BE2C (cell line): Measurements from ENCODE around the gene ITGA4.
A peak's percentile ranks its signal among the peaks of the same experiment; 100 is the strongest.

Source experiments
- DNase-seq: peaks from one replicate; pipeline ENCODE4 v3.0.0-alpha.2; 2020
- H3K27me3 ChIP-seq: fragments of 250-450 bp; sonication (Bioruptor Pico); 2 replicates; pipeline ENCODE4 v1.5.1; 2020; ENCODE audit warnings: mild to moderate bottlenecking
- H3K36me3 ChIP-seq: fragments of 250-450 bp; sonication (Bioruptor Pico); 2 replicates; pipeline ENCODE4 v1.5.1; 2020; ENCODE audit warnings: mild to moderate bottlenecking
- H3K4me1 ChIP-seq: fragments of 250-450 bp; sonication (Bioruptor Pico); 2 replicates; pipeline ENCODE4 v1.5.1; 2020
- H3K4me3 ChIP-seq: 2 replicates; pipeline ENCODE4 v1.5.1; 2011; ENCODE audit warnings: low read depth, low read length
- H3K9me3 ChIP-seq: fragments of 250-450 bp; sonication (Bioruptor Pico); 2 replicates; pipeline ENCODE4 v1.5.1; 2020
- CTCF ChIP-seq: IDR thresholded peaks from 2 replicates; pipeline ENCODE4 v1.5.1; 2012; ENCODE audit warnings: mild to moderate bottlenecking, low read depth, low read length

Gene ITGA4

GRCh38 chr2:181454686-181455450 is 2.3 kb upstream of the ITGA4 start:
- no peak overlapping the region for H3K4me3 ChIP-seq
- H3K27me3 ChIP-seq, result peaks cover 17% of the 10 kb centered on the region
- H3K36me3 ChIP-seq, result no peaks in the 10 kb centered on the region
- TF ChIP-seq CTCF, result no peak
- DNase-seq, result no peak
- no peaks in the 10 kb centered on the region for H3K4me1 ChIP-seq
- no peaks in the 10 kb centered on the region for H3K9me3 ChIP-seq

DNA sequence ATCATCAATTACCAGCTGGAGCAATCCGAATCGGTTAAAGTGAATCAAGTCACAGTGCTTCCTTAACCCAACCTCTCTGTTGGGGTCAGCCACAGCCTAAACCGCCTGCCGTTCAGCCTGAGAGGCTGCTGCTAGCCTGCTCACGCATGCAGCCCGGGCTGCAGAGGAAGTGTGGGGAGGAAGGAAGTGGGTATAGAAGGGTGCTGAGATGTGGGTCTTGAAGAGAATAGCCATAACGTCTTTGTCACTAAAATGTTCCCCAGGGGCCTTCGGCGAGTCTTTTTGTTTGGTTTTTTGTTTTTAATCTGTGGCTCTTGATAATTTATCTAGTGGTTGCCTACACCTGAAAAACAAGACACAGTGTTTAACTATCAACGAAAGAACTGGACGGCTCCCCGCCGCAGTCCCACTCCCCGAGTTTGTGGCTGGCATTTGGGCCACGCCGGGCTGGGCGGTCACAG is 496 bp upstream of the ITGA4 start:
- H3K27me3 ChIP-seq, result peaks cover 17% of the 10 kb centered on the region
- TF ChIP-seq CTCF, result no peak
- H3K36me3 ChIP-seq, result no peaks in the 10 kb centered on the region
- peak; percentile 2 for DNase-seq
- no peaks in the 10 kb centered on the region for H3K9me3 ChIP-seq
- H3K4me1 ChIP-seq, result no peaks in the 10 kb centered on the region
- H3K4me3 ChIP-seq, result peak overlapping the region; percentile 38

GRCh38 chr2:181457741-181458425 is 697 bp downstream of the ITGA4 start:
- Histone ChIP-seq H3K9me3 (no peaks in the 10 kb centered on the region), H3K27me3 (peaks cover 17% of the 10 kb centered on the region), H3K4me3 (peak overlapping the region; percentile 38), H3K36me3 (no peaks in the 10 kb centered on the region), H3K4me1 (no peaks in the 10 kb centered on the region)
- DNase-seq, result peak; percentile 5
- TF ChIP-seq CTCF, result no peak

DNA sequence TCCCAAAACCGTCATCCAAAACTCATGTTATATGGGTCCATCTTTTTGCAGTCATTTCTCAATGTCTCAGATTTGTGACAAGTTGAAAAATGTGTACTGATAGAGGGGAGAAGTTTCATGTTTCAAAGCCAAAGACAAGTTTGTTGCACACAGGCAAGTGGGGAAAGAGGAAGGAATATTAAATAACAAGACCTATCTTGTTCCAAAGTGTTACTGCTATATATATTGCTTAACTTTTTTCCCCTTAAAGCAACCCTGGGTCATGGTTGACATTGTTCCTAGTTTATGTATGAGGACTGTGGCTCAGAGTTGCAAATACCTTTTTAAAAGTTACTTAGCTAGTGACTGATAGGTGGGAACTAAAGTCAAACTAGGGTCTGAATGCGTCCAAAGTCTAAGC is 1.7 kb downstream of the ITGA4 start:
- H3K4me3 ChIP-seq, result no peak overlapping the region
- H3K9me3 ChIP-seq, result no peaks in the 10 kb centered on the region
- H3K36me3 ChIP-seq, result no peaks in the 10 kb centered on the region
- no peaks in the 10 kb centered on the region for H3K4me1 ChIP-seq
- DNase-seq, result no peak
- H3K27me3 ChIP-seq, result peaks cover 17% of the 10 kb centered on the region
- no peak for TF ChIP-seq CTCF

DNA sequence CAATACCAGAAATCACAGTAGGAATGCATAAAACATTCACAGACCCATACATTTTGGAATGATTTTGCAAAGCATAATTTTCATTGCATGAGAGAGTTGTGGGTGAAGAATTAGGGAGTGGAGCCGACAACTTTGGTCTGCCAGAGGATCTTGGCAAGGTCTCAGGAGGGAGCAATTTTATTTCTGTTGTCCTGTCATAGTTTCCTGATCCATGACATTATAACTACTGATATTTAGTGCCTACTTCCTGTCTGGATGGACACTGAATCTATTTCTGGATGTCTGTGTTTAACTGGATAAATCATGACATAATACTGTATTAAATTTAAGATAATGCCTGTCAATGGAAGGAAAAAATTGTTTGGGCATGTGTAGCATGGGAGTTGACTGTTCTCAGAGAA is 2.4 kb downstream of the ITGA4 start:
- no peak overlapping the region for H3K4me3 ChIP-seq
- H3K4me1 ChIP-seq, result no peaks in the 10 kb centered on the region
- no peaks in the 10 kb centered on the region for H3K36me3 ChIP-seq
- no peak for DNase-seq
- TF ChIP-seq CTCF, result no peak
- peaks cover 17% of the 10 kb centered on the region for H3K27me3 ChIP-seq
- H3K9me3 ChIP-seq, result no peaks in the 10 kb centered on the region
